Mesothelial cell of epicardium (in vitro differentiated cells): ENCODE results near the gene SH3D19. TPM values are rescaled to one million over a fixed set of nuclear protein-coding genes. Genes with fewer than 3 reads are reported as not detected.

Experiments used
- DNase-seq, 2 experiments: peaks; one replicate each; pipeline ENCODE4 v3.0.0; 2021; ENCODE audit warnings: low spot score in 2 of 2; ENCODE audit not compliant: unreplicated experiment in 2 of 2
- H3K27ac Mint-ChIP-seq: 2 replicates; pipeline ENCODE4 v1.8.0; 2021; ENCODE audit warnings: mixed read lengths
- H3K27me3 Mint-ChIP-seq: 2 replicates; pipeline ENCODE4 v1.8.0; 2021; ENCODE audit warnings: low read depth, mixed read lengths
- H3K36me3 Mint-ChIP-seq: 2 replicates; pipeline ENCODE4 v1.8.0; 2021; ENCODE audit warnings: mixed read lengths
- H3K4me1 Mint-ChIP-seq: 2 replicates; pipeline ENCODE4 v1.8.0; 2021; ENCODE audit warnings: mixed read lengths
- H3K4me3 Mint-ChIP-seq: 2 replicates; pipeline ENCODE4 v1.8.0; 2021; ENCODE audit warnings: mild to moderate bottlenecking, moderate library complexity, mixed read lengths
- H3K9me3 Mint-ChIP-seq: 2 replicates; pipeline ENCODE4 v1.8.0; 2021; ENCODE audit warnings: mixed read lengths
- CTCF ChIP-seq: fragments of 200-600 bp; sonication (generic); IDR thresholded peaks from one replicate; pipeline ENCODE4 v1.5.0; 2021; ENCODE audit warnings: antibody characterized with exemption; ENCODE audit not compliant: unreplicated experiment
- total RNA-seq: library from RNA; stranded (reverse); gene quantifications from 3 replicates; pipeline ENCODE4 v1.2.1, GENCODE V29; 2021

The SH3D19 gene
- total RNA-seq, 1 donor from 2014 or later: 39.3 TPM

- Mint-ChIP-seq H3K4me3 (no peak overlapping the region), H3K27ac (no peak overlapping the region), H3K27me3 (no peaks in the 10 kb centered on the region), H3K36me3 (no peaks in the 10 kb centered on the region), H3K4me1 (no peaks in the 10 kb centered on the region), H3K9me3 (no peaks in the 10 kb centered on the region)
- no peak for DNase-seq
- TF ChIP-seq CTCF: no peak
Measured at GRCh38 chr4:151248519-151248918, 76.9 kb downstream of the SH3D19 start.

GRCh38 chr4:151247395-151247794, 78.0 kb downstream of the SH3D19 start:
- no peaks in the 10 kb centered on the region for H3K4me1 Mint-ChIP-seq
- TF ChIP-seq CTCF: no peak
- no peak overlapping the region for H3K27ac Mint-ChIP-seq
- no peak overlapping the region for H3K4me3 Mint-ChIP-seq
- no peaks in the 10 kb centered on the region for H3K27me3 Mint-ChIP-seq
- no peaks in the 10 kb centered on the region for H3K9me3 Mint-ChIP-seq
- no peaks in the 10 kb centered on the region for H3K36me3 Mint-ChIP-seq
- no peak for DNase-seq

GRCh38 chr4:151246742-151247141, 78.7 kb downstream of the SH3D19 start:
- no peak for DNase-seq
- Mint-ChIP-seq H3K27me3 (no peaks in the 10 kb centered on the region), H3K4me3 (no peak overlapping the region), H3K9me3 (no peaks in the 10 kb centered on the region), H3K4me1 (peaks cover 2% of the 10 kb centered on the region), H3K36me3 (no peaks in the 10 kb centered on the region), H3K27ac (no peak overlapping the region)
- TF ChIP-seq CTCF: no peak

GRCh38 chr4:151242305-151242704, 83.1 kb downstream of the SH3D19 start:
- peaks cover 12% of the 10 kb centered on the region for H3K4me1 Mint-ChIP-seq
- H3K4me3 Mint-ChIP-seq: no peak overlapping the region
- no peak for DNase-seq
- no peaks in the 10 kb centered on the region for H3K27me3 Mint-ChIP-seq
- no peak overlapping the region for H3K27ac Mint-ChIP-seq
- no peaks in the 10 kb centered on the region for H3K9me3 Mint-ChIP-seq
- no peaks in the 10 kb centered on the region for H3K36me3 Mint-ChIP-seq
- TF ChIP-seq CTCF: no peak

GRCh38 chr4:151239608-151240007, 85.8 kb downstream of the SH3D19 start:
- no peak overlapping the region for H3K4me3 Mint-ChIP-seq
- no peaks in the 10 kb centered on the region for H3K36me3 Mint-ChIP-seq
- H3K9me3 Mint-ChIP-seq: no peaks in the 10 kb centered on the region
- H3K4me1 Mint-ChIP-seq: peaks cover 12% of the 10 kb centered on the region
- no peak for TF ChIP-seq CTCF
- no peak overlapping the region for H3K27ac Mint-ChIP-seq
- H3K27me3 Mint-ChIP-seq: no peaks in the 10 kb centered on the region
- no peak for DNase-seq

GRCh38 chr4:151238477-151238876, 86.9 kb downstream of the SH3D19 start:
- Mint-ChIP-seq H3K27ac (peak overlapping the region; percentile 58), H3K4me3 (no peak overlapping the region), H3K4me1 (peaks cover 12% of the 10 kb centered on the region), H3K9me3 (no peaks in the 10 kb centered on the region), H3K36me3 (peaks cover 2% of the 10 kb centered on the region), H3K27me3 (no peaks in the 10 kb centered on the region)
- no peak for TF ChIP-seq CTCF
- no peak for DNase-seq
